Lower lobe of right lung (tissue), 2 donors: ENCODE results near the gene MESP1. TPM values are rescaled to one million over a fixed set of nuclear protein-coding genes. Genes with fewer than 3 reads are reported as not detected.
A peak's percentile ranks its signal among the peaks of the same experiment; 100 is the strongest.

Experiments used
- ATAC-seq, 2 donors: fragments of 200-7000 bp; cut with Tn5 transposase; one replicate each; pipeline ENCODE4 v1.9.1; 2020 to 2022; ENCODE audit warnings: mild to moderate bottlenecking in 2 of 2, moderate library complexity in 2 of 2
- DNase-seq: peaks from one replicate; pipeline ENCODE4 v3.0.0-alpha.2; 2020
- H3K27ac ChIP-seq: fragments of 200-600 bp; one replicate; pipeline ENCODE4 v1.8.0; 2022
- H3K27me3 ChIP-seq: fragments of 200-600 bp; one replicate; pipeline ENCODE4 v1.8.0; 2022; ENCODE audit warnings: low read depth
- H3K36me3 ChIP-seq: fragments of 200-600 bp; one replicate; pipeline ENCODE4 v1.8.0; 2022; ENCODE audit warnings: mild to moderate bottlenecking
- H3K4me1 ChIP-seq: fragments of 200-600 bp; one replicate; pipeline ENCODE4 v1.8.0; 2022
- H3K4me3 ChIP-seq: fragments of 200-600 bp; one replicate; pipeline ENCODE4 v1.8.0; 2022; ENCODE audit warnings: mild to moderate bottlenecking
- H3K9me3 ChIP-seq: fragments of 200-600 bp; one replicate; pipeline ENCODE4 v1.8.0; 2022
- intact Hi-C: fragments of 100-400 bp; cut with DNase I; formaldehyde crosslinking; loops from one replicate; pipeline ENCODE4 v1.11.0; 2022
- total RNA-seq: library from RNA; stranded (reverse); fragmentation: NEBNext Ultra II Directional; extraction: Animal tissue kit (Norgen Biotek cat#: 25700); gene quantifications from one replicate; pipeline ENCODE4 v1.2.1, GENCODE V29; 2021
- TF ChIP-seq, protein P1 (sequence below): fragments of 200-600 bp; IDR thresholded peaks from one replicate; pipeline ENCODE4 v1.8.0; 2022; ENCODE audit warnings: antibody characterized with exemption, mild to moderate bottlenecking
- donor health status: DM: no; HTN: yes; CAD: no; lungs with severe emphysema.

MESP1 gene
- total RNA-seq, 1 donor from 2014 or later: 0.53 TPM

DNA sequence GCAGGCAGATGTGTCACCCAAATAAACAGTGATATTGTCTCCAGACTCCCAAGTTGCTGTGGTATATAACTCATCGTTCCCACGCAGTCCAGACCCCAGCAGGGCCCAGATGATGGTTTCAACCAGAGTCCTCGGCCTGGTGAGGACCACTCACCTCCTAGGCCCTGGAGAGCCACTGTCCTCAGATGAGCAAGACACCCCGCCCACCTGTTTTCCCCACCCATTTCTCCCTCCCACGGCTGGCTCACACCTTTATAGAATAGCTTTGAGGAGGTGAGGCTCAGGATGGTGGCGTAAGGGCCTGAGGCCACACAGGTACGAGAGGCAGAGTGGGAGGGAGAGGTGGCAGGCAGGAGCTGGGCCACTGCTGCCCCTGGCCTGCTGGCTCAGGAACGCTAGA lies 7.5 kb downstream of the MESP1 start:
- Histone ChIP-seq H3K36me3 (no peaks in the 10 kb centered on the region), H3K4me1 (no peaks in the 10 kb centered on the region), H3K27ac (no peak overlapping the region), H3K27me3 (peaks cover 7% of the 10 kb centered on the region), H3K9me3 (no peaks in the 10 kb centered on the region), H3K4me3 (no peak overlapping the region)
- intact Hi-C loops: no loop called here
- DNase-seq (no peak), ATAC-seq (no peak)
- TF ChIP-seq, protein P1, sequence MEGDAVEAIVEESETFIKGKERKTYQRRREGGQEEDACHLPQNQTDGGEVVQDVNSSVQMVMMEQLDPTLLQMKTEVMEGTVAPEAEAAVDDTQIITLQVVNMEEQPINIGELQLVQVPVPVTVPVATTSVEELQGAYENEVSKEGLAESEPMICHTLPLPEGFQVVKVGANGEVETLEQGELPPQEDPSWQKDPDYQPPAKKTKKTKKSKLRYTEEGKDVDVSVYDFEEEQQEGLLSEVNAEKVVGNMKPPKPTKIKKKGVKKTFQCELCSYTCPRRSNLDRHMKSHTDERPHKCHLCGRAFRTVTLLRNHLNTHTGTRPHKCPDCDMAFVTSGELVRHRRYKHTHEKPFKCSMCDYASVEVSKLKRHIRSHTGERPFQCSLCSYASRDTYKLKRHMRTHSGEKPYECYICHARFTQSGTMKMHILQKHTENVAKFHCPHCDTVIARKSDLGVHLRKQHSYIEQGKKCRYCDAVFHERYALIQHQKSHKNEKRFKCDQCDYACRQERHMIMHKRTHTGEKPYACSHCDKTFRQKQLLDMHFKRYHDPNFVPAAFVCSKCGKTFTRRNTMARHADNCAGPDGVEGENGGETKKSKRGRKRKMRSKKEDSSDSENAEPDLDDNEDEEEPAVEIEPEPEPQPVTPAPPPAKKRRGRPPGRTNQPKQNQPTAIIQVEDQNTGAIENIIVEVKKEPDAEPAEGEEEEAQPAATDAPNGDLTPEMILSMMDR: no peak

DNA sequence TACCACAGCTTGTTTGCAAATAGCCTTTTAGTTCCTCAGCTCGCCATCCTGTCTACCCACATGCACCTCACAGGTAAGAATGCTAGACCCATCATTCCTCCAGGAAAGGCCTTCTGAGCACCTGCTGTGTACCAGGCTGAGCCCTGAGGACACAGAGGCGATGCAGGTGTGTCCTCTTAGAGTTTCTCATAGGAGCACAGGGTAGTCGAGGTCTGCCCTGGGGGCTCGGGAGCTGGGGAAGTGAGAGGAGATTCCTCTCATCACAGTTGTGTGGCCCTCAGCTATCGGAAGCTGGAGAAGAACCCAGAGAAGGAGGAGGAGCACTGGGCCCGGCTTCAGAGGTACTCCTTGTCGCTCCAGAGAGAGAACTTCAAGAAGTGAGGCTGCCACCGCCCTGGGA lies 8.0 kb downstream of the MESP1 start:
- no peak for ATAC-seq
- H3K9me3 ChIP-seq: no peaks in the 10 kb centered on the region
- H3K4me3 ChIP-seq: no peak overlapping the region
- intact Hi-C loops: no loop called here
- TF ChIP-seq, protein P1: no peak
- no peak for DNase-seq
- no peaks in the 10 kb centered on the region for H3K4me1 ChIP-seq
- H3K27ac ChIP-seq: no peak overlapping the region
- peaks cover 7% of the 10 kb centered on the region for H3K27me3 ChIP-seq
- no peaks in the 10 kb centered on the region for H3K36me3 ChIP-seq

DNA sequence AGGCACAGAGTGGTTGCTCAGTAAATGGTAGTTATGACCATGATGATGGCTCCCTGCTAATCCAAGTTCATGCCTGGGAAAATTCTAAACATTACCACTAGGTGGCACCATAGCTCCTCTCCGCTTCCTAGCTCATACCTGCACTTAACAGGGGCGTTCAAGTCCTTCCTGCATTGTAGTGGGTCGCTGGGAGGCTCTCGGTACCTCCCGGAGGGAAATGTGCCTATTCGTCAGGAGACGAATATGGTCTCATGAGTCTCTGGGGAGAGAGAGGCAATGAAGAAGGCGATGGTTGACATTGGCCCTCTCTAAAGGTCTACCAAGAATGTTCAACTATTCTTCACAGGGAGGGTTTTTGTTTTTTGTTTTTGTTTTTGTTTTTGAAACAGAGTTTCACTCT lies 10.9 kb downstream of the MESP1 start:
- no peaks in the 10 kb centered on the region for H3K4me1 ChIP-seq
- peaks cover 2% of the 10 kb centered on the region for H3K27me3 ChIP-seq
- H3K9me3 ChIP-seq: no peaks in the 10 kb centered on the region
- ATAC-seq (peak; percentile 84 to 92), DNase-seq (no peak)
- H3K36me3 ChIP-seq: no peaks in the 10 kb centered on the region
- H3K4me3 ChIP-seq: no peak overlapping the region
- TF ChIP-seq, protein P1: peak; percentile 91
- intact Hi-C loops: no loop called here
- no peak overlapping the region for H3K27ac ChIP-seq

DNA sequence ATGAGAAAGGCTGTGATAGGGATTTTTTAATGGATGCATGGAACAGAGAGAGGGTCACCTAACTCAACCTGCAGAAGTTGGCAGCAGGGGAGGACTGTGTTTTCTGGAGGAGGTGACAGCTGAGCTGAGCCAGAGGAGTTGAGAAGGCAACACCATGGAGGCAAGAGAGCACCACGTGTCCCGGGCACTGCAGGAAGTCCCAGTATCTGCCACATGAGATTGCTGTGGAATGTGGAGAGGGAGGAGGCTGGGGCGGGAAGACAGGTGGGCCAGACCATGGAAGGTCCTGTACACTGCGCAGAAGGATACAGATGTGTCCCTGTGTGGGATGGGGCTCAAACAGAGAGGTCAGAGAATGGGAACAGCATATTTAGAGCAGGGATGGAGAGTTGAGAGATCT lies 15.3 kb downstream of the MESP1 start:
- intact Hi-C loops: no loop called here
- Histone ChIP-seq H3K36me3 (no peaks in the 10 kb centered on the region), H3K4me3 (no peak overlapping the region), H3K27ac (no peak overlapping the region), H3K4me1 (no peaks in the 10 kb centered on the region), H3K9me3 (no peaks in the 10 kb centered on the region), H3K27me3 (no peaks in the 10 kb centered on the region)
- no peak for ATAC-seq
- DNase-seq: no peak
- TF ChIP-seq, protein P1: no peak

DNA sequence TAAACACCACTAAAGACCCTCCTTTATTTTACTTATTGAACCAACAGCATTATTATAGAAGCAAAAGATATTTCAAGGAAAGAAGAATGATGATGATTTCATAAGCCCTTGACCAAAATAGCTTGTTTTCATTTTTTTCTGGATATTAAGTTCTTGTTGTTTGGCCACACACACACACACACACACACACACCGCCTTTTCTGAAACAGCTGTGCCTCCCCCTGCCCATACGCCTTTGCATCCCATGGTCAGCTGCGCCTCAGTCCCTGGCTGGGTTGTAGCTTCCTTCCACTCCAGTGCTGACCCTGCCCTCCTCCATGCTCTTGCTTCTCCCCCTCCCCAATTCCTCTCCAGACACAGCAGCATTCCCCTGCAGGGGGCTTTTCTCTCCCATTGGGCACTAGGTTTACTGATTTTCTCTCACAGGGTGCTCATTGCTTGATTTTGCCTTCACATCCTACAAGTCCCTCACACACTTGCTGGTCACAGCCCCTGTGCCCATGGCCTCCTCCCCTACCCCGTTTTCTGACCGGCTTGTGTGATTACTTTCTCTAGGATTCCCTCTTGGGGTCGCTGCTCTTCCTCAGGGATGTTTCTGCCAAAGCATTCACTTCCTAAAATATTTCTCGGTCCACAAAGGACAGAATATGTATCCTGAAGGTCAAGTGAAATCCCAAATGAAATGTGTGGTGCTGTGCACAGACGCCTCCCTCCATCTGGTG lies 18.4 kb downstream of the MESP1 start:
- ATAC-seq: no peak
- intact Hi-C loops: no loop called here
- no peak overlapping the region for H3K27ac ChIP-seq
- no peak overlapping the region for H3K4me3 ChIP-seq
- TF ChIP-seq, protein P1: no peak
- no peak for DNase-seq
- no peaks in the 10 kb centered on the region for H3K36me3 ChIP-seq
- no peaks in the 10 kb centered on the region for H3K4me1 ChIP-seq
- H3K9me3 ChIP-seq: no peaks in the 10 kb centered on the region
- no peaks in the 10 kb centered on the region for H3K27me3 ChIP-seq
